ENCODE data around the gene SPATA12.

Gene SPATA12

DNA sequence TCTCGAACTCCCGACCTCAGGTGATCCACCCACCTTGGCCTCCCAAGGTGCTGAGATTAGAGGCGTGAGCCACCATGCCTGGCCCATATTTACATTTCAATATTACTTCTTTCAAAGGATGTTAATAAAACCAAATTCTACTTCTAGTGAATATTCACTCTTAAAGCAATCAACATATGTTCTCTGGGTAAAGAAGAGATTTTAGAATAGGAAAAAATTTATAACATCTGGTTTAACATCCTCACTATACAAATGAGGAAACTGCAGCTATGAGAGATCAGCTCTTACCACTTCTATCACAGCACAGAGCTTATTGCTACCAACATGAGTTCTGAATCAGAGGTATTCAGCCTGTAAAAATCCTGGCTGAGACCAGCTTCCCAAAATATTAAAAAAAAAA lies 56.0 kb downstream of the SPATA12 start:
- no peak for DNase-seq (ENCODE audit: low read depth)

DNA sequence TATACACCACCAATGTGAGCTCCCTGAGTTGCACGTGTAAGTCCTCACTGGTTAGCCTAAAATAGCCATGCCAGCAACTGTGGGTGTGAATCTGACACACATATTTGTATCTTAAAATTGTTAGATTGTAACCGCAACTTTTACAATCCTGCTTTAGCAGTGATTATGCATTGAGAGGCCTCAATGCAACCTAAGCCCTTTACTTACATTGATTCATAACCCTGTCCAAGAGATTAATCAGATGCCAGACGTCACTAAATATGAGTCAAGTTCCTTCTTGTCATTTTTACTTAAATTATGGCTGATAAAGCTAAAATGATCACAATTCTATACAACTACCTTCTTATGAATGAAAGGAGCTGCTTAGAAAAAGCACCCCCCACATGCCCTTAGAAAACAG lies 57.8 kb downstream of the SPATA12 start:
- no peak for DNase-seq (ENCODE audit: low read depth)

DNA sequence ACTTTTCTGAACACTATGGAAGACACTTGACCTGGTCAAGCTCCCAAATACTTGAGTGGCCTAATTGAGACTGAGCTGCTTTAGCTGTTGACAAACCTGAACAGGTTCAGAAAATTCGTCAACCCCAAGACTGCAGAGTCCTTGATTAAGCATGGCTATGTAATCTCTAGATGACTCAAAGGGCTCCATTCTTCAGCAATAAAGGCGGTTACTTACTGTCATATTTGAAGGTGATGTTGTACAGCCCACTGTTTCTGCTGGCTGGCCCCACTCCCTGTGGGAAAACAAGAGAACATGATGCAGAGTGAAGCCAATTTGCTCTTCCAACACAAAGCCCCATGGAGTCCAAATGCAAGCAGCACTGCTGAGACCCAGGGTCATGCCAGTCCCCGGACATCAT lies 59.6 kb downstream of the SPATA12 start:
- DNase-seq (ENCODE audit: low read depth) = no peak

DNA sequence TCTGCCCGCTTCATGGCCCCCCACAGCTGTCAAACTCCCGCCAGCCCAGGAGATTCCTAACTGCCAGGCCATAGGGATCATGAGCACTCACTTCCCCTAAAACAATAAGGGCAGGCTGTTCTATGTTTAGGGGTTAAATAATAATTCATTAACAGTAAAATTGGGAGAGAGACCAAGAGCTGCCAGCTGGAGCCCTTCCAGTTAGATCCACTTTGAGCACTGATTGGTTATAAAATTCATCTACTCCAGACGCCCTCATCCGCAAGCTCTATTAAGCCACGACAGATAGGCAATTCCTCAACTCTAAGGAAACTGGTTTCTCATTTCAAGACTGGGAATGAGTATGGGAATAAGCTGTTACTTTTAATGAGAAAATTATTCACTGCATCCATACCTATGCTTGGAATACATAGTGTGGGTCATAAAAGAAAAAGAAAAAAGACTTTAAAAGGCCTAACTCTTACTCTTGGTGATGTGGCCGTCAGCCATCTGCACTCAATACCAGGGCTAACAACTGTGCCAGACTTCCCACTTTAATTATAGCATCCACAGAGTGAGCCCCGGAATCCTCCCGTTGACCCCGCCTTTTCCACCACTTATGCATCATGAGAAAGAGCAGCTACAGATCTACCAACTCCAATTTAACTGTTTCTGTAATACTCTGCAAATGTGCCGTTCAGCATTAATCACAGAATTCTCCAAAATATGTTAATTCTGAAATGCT lies 60.1 kb downstream of the SPATA12 start:
- DNase-seq (ENCODE audit: low read depth) = no peak

Data from non-pigmented ciliary epithelial cell (primary cell).